ENCODE data around the gene GCNT3. TPM values are rescaled to one million over a fixed set of nuclear protein-coding genes. Genes with fewer than 3 reads are reported as not detected.

The GCNT3 gene
- total and polyA plus RNA-seq, 2 of the 8 experiments (the other 6 are each of a cell fraction or from before 2014, with no cell fraction given): not detected

GRCh38 chr15:59659366-59659765 lies 47.8 kb downstream of the GCNT3 start:
- Histone ChIP-seq H3K79me1 (ENCODE audit: low read depth, low read length) (peaks cover 6% of the 10 kb centered on the region), H2BK12ac (ENCODE audit: low read depth, low read length) (no peak overlapping the region), H2AK5ac (ENCODE audit: low read depth, low read length) (no peak overlapping the region), H4K8ac (ENCODE audit: extremely low read depth, insufficient read depth, low read length) (no peak overlapping the region), H3K27me3 (replicated peaks in 1 of 4; ENCODE audit: control insufficient read depth in 3 of 4, extremely low read depth in 1 of 4, insufficient read depth in 3 of 4, low read length in 3 of 4) (no peaks in the 10 kb centered on the region), H3K9ac (replicated peaks in 1 of 4; ENCODE audit: extremely low read depth in 1 of 4, low read depth in 3 of 4, low read length in 3 of 4) (no peak overlapping the region), H3K4me3 (ENCODE audit: extremely low read depth in 1 of 4, insufficient read depth in 2 of 4, low read depth in 3 of 4, low read length in 4 of 4) (no peak overlapping the region), H3K9me3 (ENCODE audit: insufficient read depth in 2 of 2, low read depth in 1 of 2, low read length in 1 of 2) (no peaks in the 10 kb centered on the region), H2BK15ac (ENCODE audit: low read length) (no peak overlapping the region), H3K4me1 (replicated peaks in 1 of 4; ENCODE audit: control insufficient read depth in 3 of 4, insufficient read depth in 4 of 4, low read length in 3 of 4) (peaks cover 0 to 7% (median 0%) of the 10 kb centered on the region in 4 experiments; a peak in 1 of 7 replicates), H3K23me2 (ENCODE audit: low read depth, low read length) (peaks cover 5% of the 10 kb centered on the region), H3K23ac (ENCODE audit: insufficient read length) (no peak overlapping the region), H4K5ac (ENCODE audit: insufficient read length, low read depth, low read length) (no peak overlapping the region), H3K4me2 (ENCODE audit: insufficient read depth in 1 of 2, low read depth in 2 of 2, low read length in 2 of 2) (no peak overlapping the region), H2BK5ac (ENCODE audit: low read depth, low read length) (no peak overlapping the region), H3K36me3 (ENCODE audit: control insufficient read depth in 2 of 4, insufficient read depth in 4 of 4, low read length in 3 of 4) (peaks cover 0 to 38% (median 3%) of the 10 kb centered on the region in 4 experiments; a peak in 4 of 8 replicates), H3K18ac (ENCODE audit: extremely low read depth, low read length) (no peak overlapping the region), H4K20me1 (replicated peaks in 1 of 2; ENCODE audit: control insufficient read depth in 1 of 2, insufficient read depth in 2 of 2, low read length in 2 of 2) (peaks cover 0 to 3% of the 10 kb centered on the region in 2 experiments), H3K27ac (ENCODE audit: low read depth, low read length) (no peak overlapping the region), H3K4ac (replicated peaks; ENCODE audit: insufficient read length, low read depth, low read length) (no peak overlapping the region), H4K91ac (replicated peaks; ENCODE audit: insufficient read length, low read length) (no peak overlapping the region), H3K79me2 (ENCODE audit: control insufficient read depth in 1 of 2, insufficient read depth in 2 of 2, low read length in 2 of 2) (peaks cover 12 to 27% of the 10 kb centered on the region in 2 experiments), H3K14ac (ENCODE audit: insufficient read length) (no peak overlapping the region), H2AFZ (ENCODE audit: low read length) (no peak overlapping the region), H2BK20ac (ENCODE audit: low read length) (no peak overlapping the region), H3K56ac (replicated peaks; ENCODE audit: insufficient read length, low read depth, low read length) (no peak overlapping the region), H2BK120ac (replicated peaks; ENCODE audit: low read depth, low read length) (no peak overlapping the region)
- TF ChIP-seq JUND (IDR thresholded peaks at IDR 0.05; ENCODE audit: low read length): no peak
- no peak for TF ChIP-seq GABPA (IDR thresholded peaks at IDR 0.05; ENCODE audit: borderline replicate concordance, insufficient read depth, low read length)
- no peak for TF ChIP-seq E2F6 (IDR thresholded peaks at IDR 0.05)
- TF ChIP-seq CBX8 (IDR thresholded peaks at IDR 0.05; ENCODE audit: borderline replicate concordance, low read depth, low read length): no peak
- TF ChIP-seq KDM4A (IDR thresholded peaks at IDR 0.05; ENCODE audit: low read depth, low read length, severe bottlenecking): no peak
- TF ChIP-seq SP1 (IDR thresholded peaks at IDR 0.05; ENCODE audit: low read depth, low read length): no peak
- no peak for TF ChIP-seq SIX5 (IDR thresholded peaks at IDR 0.05; ENCODE audit: low read depth, low read length)
- 100% methylated on average over 1 of the region's 1 CpG; no CpG with 5 or more reads in 1 of the 2 experiments for WGBS, 2 experiments (ENCODE audit: extremely low coverage in 1 of 2, insufficient coverage in 1 of 2, insufficient read length in 1 of 2, insufficient replicate concordance in 2 of 2, low coverage in 1 of 2, low lambda C conversion rate in 2 of 2, missing lambda C conversion rate in 1 of 2)
- ChIA-PET CTCF (ENCODE audit: partially characterized antibody) (no interaction called here), POLR2A (ENCODE audit: partially characterized antibody) (interaction anchor here (1.1 kb wide), 1 partner anchor 29 kb away, joined by 3 read pairs; no protein-coding TSS in a partner anchor)
- DNase-seq (ENCODE audit: low read depth in 1 of 2, low spot score in 2 of 2) (no peak), FAIRE-seq (no peak)
